Testis (tissue), 3 donors: ENCODE data around the gene PACSIN2. TPM values are rescaled to one million over a fixed set of nuclear protein-coding genes. Genes with fewer than 3 reads are reported as not detected.

Source experiments
- DNase-seq: peaks from one replicate; pipeline ENCODE4 v3.0.0-alpha.2; 2019
- H3K27ac ChIP-seq, 2 donors: fragments of 200-600 bp; sonication (generic); one replicate each; pipeline ENCODE4 v1.5.1; 2019
- H3K27me3 ChIP-seq: fragments of 200-600 bp; sonication (generic); one replicate; pipeline ENCODE4 v1.5.1; 2019
- H3K36me3 ChIP-seq: fragments of 200-600 bp; sonication (generic); one replicate; pipeline ENCODE4 v1.5.1; 2017; ENCODE audit warnings: low read depth; ENCODE audit errors: missing control alignments
- H3K4me1 ChIP-seq: fragments of 200-600 bp; sonication (generic); one replicate; pipeline ENCODE4 v1.5.1; 2019
- H3K4me3 ChIP-seq, 2 donors: fragments of 200-600 bp; sonication (generic); one replicate each; pipeline ENCODE4 v1.5.1; 2017 to 2019
- H3K9me3 ChIP-seq: fragments of 200-600 bp; sonication (generic); one replicate; pipeline ENCODE4 v1.5.1; 2017
- CTCF ChIP-seq, 3 experiments: fragments of 450-650 bp in 2 of 3; fragments of 200-600 bp in 1 of 3; sonication (generic) in 1 of 3; IDR thresholded peaks; one replicate each; pipeline ENCODE4 v1.5.1; 2016 to 2019; ENCODE audit warnings: antibody characterized with exemption in 3 of 3, mild to moderate bottlenecking in 2 of 3, moderate library complexity in 1 of 3
- POLR2A ChIP-seq: fragments of 450-650 bp; IDR thresholded peaks from one replicate; pipeline ENCODE4 v1.6.1; 2017; ENCODE audit warnings: antibody characterized with exemption, mild to moderate bottlenecking, moderate library complexity
- WGBS, 2 donors: methylation state at CpG; one replicate each; pipeline ENCODE4 v1.1.5; 2018; 5-methylcytosine and 5-hydroxymethylcytosine counted together
- intact Hi-C: fragments of 100-400 bp; cut with DNase I; formaldehyde crosslinking; loops from one replicate; pipeline ENCODE4 v1.15.1; 2023; ENCODE audit warnings: low total_unique reads
- polyA plus RNA-seq: library from polyadenylated mRNA; stranded (reverse); fragments of 350-450 nt; fragmentation: Illumina TruSeq; extraction: RNeasy Lipid Tissue Mini Kit (QIAGEN cat#74804); gene quantifications from one replicate; pipeline ENCODE4 v1.2.3, GENCODE V29; 2014; ENCODE audit warnings: low read depth, low replicate concordance; ENCODE audit not compliant: insufficient read depth
- total RNA-seq, 2 donors: library from RNA; depleted of rRNA; stranded (reverse); fragments of >200 nt; gene quantifications; one replicate each; pipeline ENCODE4 v1.2.3, GENCODE V29; 2016

Gene PACSIN2
- total and polyA plus RNA-seq, 3 donors from 2014 or later: 43.5 to 45.6 (median 43.6) TPM

DNA sequence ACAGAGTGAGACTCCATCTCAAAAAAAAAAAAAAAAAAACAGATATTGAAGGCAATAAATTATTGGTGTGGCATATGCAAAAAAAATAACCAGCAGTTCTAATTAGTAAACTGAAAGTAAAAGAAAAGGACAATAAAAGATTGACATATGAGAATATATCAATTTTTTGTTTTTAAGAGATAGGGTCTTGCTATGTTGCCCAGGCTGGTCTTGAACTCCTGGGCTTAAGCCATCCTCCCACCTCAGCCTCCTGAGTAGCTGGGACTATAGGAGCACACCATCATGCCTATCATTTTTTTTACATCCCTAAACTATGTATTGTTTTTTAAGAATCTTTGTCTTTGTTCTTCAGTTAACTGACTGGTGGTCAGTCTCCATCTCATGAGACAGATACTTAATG, 31.5 kb downstream of the PACSIN2 start:
- no peak overlapping the region for H3K4me3 ChIP-seq
- intact Hi-C loops: no loop called here
- no peak for TF ChIP-seq POLR2A
- no peak for TF ChIP-seq CTCF (IDR thresholded peaks at IDR 0.05)
- peaks cover 9% of the 10 kb centered on the region for H3K4me1 ChIP-seq
- H3K27ac ChIP-seq: no peak overlapping the region
- no peaks in the 10 kb centered on the region for H3K27me3 ChIP-seq
- DNase-seq: no peak
- no peaks in the 10 kb centered on the region for H3K36me3 ChIP-seq
- H3K9me3 ChIP-seq: no peaks in the 10 kb centered on the region

DNA sequence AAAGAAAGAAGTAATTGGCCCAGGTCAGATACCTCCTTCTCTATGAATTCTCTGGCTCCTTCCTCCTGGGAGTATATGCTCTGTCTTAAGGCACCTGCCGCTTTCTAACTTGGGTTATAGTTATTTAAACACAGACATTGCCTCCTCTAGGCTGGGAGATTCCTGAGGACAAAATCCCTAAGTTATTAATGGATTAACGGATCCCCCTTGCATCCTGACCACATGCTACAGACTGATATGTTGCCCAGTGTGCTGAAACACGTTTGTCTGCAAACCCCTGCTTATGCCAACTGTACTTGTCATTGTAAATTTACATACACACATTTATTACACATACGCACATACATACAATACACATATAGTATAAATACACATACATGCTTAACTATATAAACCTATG, 35.3 kb downstream of the PACSIN2 start:
- Histone ChIP-seq H3K27ac (no peak overlapping the region), H3K4me1 (peaks cover 12% of the 10 kb centered on the region), H3K4me3 (no peak overlapping the region), H3K9me3 (no peaks in the 10 kb centered on the region), H3K36me3 (no peaks in the 10 kb centered on the region), H3K27me3 (no peaks in the 10 kb centered on the region)
- WGBS, 2 donors: 82 to 90% methylated on average over 4 of the region's 4 CpGs
- intact Hi-C loops: loop anchor here (10.0 kb wide), 1 partner anchor 65 kb away; no protein-coding TSS in a partner anchor
- no peak for TF ChIP-seq POLR2A
- TF ChIP-seq CTCF (IDR thresholded peaks at IDR 0.05): no peak
- no peak for DNase-seq

- WGBS, 2 donors: 46 to 60% methylated on average over 5 of the region's 5 CpGs
- peaks cover 12% of the 10 kb centered on the region for H3K4me1 ChIP-seq
Observed at GRCh38 chr22:42978453-42979103, 36.4 kb downstream of the PACSIN2 start.

DNA sequence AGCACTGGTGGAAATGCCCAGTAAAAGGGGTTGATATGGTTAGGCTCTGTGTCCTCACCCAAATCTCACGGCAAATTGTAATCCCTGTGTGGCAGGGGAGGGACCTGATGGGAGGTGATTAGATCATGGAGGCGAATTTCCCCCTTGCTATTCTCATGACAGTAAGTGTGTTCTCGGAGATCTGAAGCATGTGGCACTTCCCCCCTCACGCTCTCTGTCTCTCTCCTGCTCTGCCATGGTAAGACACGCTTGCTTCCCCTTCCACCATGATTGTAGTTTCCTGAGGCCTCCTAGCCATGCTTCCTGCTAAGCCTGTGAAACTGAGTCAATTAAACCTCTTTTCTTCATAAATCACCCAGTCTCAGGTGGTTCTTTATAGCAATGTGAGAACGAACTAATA, 37.4 kb downstream of the PACSIN2 start:
- Histone ChIP-seq H3K9me3 (no peaks in the 10 kb centered on the region), H3K27me3 (no peaks in the 10 kb centered on the region), H3K4me1 (peaks cover 12% of the 10 kb centered on the region), H3K4me3 (no peak overlapping the region), H3K36me3 (no peaks in the 10 kb centered on the region), H3K27ac (no peak overlapping the region)
- TF ChIP-seq CTCF (IDR thresholded peaks at IDR 0.05): no peak
- TF ChIP-seq POLR2A: no peak
- intact Hi-C loops: loop anchor here (10.0 kb wide), 1 partner anchor 63 kb away; no protein-coding TSS in a partner anchor
- DNase-seq: no peak
- 91 to 95% methylated on average over 6 of the region's 6 CpGs for WGBS, 2 donors

More at GRCh38 chr22:42978453-42979103, 36.4 kb downstream of the PACSIN2 start:
- DNase-seq: no peak
- Histone ChIP-seq H3K36me3 (no peaks in the 10 kb centered on the region), H3K27ac (no peak overlapping the region), H3K9me3 (no peaks in the 10 kb centered on the region), H3K4me3 (no peak overlapping the region), H3K27me3 (no peaks in the 10 kb centered on the region)
- no peak for TF ChIP-seq POLR2A
- TF ChIP-seq CTCF (IDR thresholded peaks at IDR 0.05): no peak
- intact Hi-C loops: loop anchor here (10.0 kb wide), 1 partner anchor 64 kb away; no protein-coding TSS in a partner anchor
